Measurements from ENCODE around the gene EXD3.
A peak's percentile ranks its signal among the peaks of the same experiment; 100 is the strongest.

- no peak for TF ChIP-seq MTF1 (CRISPR knock-in tag; IDR thresholded peaks at IDR 0.05; ENCODE audit: borderline replicate concordance)
- TF ChIP-seq CTCF (IDR thresholded peaks at IDR 0.05 in 2 of 3, conservative IDR thresholded peaks at IDR 0.05 in 1 of 3; ENCODE audit: insufficient read depth in 2 of 3, low read depth in 1 of 3, low read length in 3 of 3) = peak; percentile 31 to 72 (median 57); a peak in 4 of 6 replicates
- peak; percentile 72 for TF ChIP-seq MYC (IDR thresholded peaks at IDR 0.05; ENCODE audit: low read depth, low read length)
- peak; percentile 68; the same call in 1 of the 2 replicates for TF ChIP-seq MYC (CRISPR knock-in tag; IDR thresholded peaks at IDR 0.05; ENCODE audit: borderline replicate concordance, low read depth)
- no peak for TF ChIP-seq STAT5B (CRISPR knock-in tag; IDR thresholded peaks at IDR 0.05)
- no peak for TF ChIP-seq CCAR2 (IDR thresholded peaks at IDR 0.05; ENCODE audit: low read depth, low read length)
- TF ChIP-seq ZBTB33 (CRISPR knock-in tag; IDR thresholded peaks at IDR 0.05) = peak; percentile 72
- peak; percentile 63 to 83 for TF ChIP-seq MAZ (CRISPR knock-in tag; conservative IDR thresholded peaks at IDR 0.05 in 1 of 2, IDR thresholded peaks at IDR 0.05 in 1 of 2)
- no peak for TF ChIP-seq MXI1 (IDR thresholded peaks at IDR 0.05; ENCODE audit: low read depth, low read length)
- no peak for TF ChIP-seq RHOXF2B (CRISPR knock-in tag; conservative IDR thresholded peaks at IDR 0.05)
Observed at GRCh38 chr9:137301081-137301947, 121.6 kb downstream of the EXD3 start.
